Calu3 (cell line): Measurements from ENCODE around the gene EGFR. TPM values are rescaled to one million over a fixed set of nuclear protein-coding genes. Genes with fewer than 3 reads are reported as not detected.

ENCODE experiments used
- BruUV-seq: library from RNA; stranded (reverse); fragments of 400-500 nt; replicated peaks from 2 replicates; lab custom pipeline; 2021; lab: Mats Ljungman, UMichigan
- CTCF ChIA-PET: fragments of 300-600 bp; sonication (Branson Sonifier 250); formaldehyde crosslinking; loops from one replicate; lab custom pipeline; 2022; ENCODE audit warnings: antibody characterized with exemption; lab: Charles Lee
- DNase-seq: peaks from one replicate; pipeline ENCODE4 v3.0.0; 2022
- H3K27ac Mint-ChIP-seq: one replicate; pipeline ENCODE4 v1.8.0; 2022; ENCODE audit warnings: mixed read lengths; ENCODE audit not compliant: unreplicated experiment
- H3K27me3 Mint-ChIP-seq: one replicate; pipeline ENCODE4 v1.8.0; 2022; ENCODE audit warnings: mixed read lengths; ENCODE audit not compliant: unreplicated experiment
- H3K36me3 Mint-ChIP-seq: one replicate; pipeline ENCODE4 v1.8.0; 2022; ENCODE audit warnings: mild to moderate bottlenecking, moderate library complexity, mixed read lengths; ENCODE audit not compliant: insufficient read depth, unreplicated experiment
- H3K4me1 Mint-ChIP-seq: one replicate; pipeline ENCODE4 v1.8.0; 2022; ENCODE audit warnings: mild to moderate bottlenecking, low read depth, mixed read lengths; ENCODE audit not compliant: unreplicated experiment
- H3K4me3 Mint-ChIP-seq: one replicate; pipeline ENCODE4 v1.8.0; 2022; ENCODE audit warnings: mild to moderate bottlenecking, low read depth, moderate library complexity, mixed read lengths; ENCODE audit not compliant: unreplicated experiment
- H3K9me3 Mint-ChIP-seq: one replicate; pipeline ENCODE4 v1.8.0; 2022; ENCODE audit warnings: low read depth, mixed read lengths; ENCODE audit not compliant: unreplicated experiment
- intact Hi-C: fragments of 100-400 bp; cut with micrococcal nuclease; formaldehyde crosslinking; loops from one replicate; pipeline ENCODE4 v1.10.0; 2022; ENCODE audit not compliant: unreplicated experiment
- total RNA-seq: library from RNA; stranded (reverse); gene quantifications from 2 replicates; pipeline ENCODE4 v1.2.3, GENCODE V29; 2022
- TF ChIP-seq, protein P1 (sequence below): fragments of 200-600 bp; IDR thresholded peaks from one replicate; pipeline ENCODE4 v1.8.0; 2022; ENCODE audit warnings: antibody characterized with exemption; ENCODE audit not compliant: unreplicated experiment

Gene EGFR
- total RNA-seq, 1 experiment from 2014 or later = 87.4 TPM

DNA sequence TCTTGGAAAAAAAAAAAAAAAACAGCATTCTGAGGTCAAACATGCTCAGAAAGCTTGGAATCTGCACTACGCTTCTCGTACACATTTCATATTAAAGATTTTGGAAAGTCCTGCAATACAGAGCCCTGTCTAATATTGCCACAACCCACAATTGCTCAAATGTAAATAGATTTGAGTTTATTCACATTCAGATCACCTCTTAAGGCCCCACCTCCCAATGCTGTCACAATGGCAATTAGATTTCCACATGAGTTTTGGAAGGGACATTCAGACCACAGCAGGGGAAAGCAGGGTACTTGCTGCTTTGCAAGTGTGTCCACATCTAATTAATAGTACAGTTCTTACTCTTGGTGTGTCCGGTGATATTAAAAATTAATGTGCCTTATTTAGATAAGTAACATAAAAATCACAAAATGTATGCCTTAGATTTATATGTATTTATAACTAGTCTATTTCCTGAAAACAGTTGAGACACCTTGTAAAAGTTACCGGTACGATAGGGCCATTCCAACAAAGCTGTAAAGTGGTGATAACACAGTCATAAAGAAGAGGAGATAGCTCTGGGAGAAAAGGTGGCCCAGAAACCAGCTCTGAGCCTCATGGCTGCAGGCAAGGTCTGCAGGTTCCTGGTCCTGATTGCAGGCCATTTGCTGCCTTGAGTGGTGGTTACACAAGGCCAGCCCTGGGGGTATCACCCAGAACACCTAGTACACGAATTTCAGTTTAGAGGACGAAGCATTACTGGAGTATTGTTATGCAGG lies 27.9 kb downstream of the EGFR start:
- no peak overlapping the region for H3K4me3 Mint-ChIP-seq
- peaks cover 9% of the 10 kb centered on the region for H3K36me3 Mint-ChIP-seq
- intact Hi-C loops = no loop called here
- H3K27ac Mint-ChIP-seq = no peak overlapping the region
- H3K9me3 Mint-ChIP-seq = no peaks in the 10 kb centered on the region
- CTCF ChIA-PET = no interaction called here
- TF ChIP-seq, protein P1, sequence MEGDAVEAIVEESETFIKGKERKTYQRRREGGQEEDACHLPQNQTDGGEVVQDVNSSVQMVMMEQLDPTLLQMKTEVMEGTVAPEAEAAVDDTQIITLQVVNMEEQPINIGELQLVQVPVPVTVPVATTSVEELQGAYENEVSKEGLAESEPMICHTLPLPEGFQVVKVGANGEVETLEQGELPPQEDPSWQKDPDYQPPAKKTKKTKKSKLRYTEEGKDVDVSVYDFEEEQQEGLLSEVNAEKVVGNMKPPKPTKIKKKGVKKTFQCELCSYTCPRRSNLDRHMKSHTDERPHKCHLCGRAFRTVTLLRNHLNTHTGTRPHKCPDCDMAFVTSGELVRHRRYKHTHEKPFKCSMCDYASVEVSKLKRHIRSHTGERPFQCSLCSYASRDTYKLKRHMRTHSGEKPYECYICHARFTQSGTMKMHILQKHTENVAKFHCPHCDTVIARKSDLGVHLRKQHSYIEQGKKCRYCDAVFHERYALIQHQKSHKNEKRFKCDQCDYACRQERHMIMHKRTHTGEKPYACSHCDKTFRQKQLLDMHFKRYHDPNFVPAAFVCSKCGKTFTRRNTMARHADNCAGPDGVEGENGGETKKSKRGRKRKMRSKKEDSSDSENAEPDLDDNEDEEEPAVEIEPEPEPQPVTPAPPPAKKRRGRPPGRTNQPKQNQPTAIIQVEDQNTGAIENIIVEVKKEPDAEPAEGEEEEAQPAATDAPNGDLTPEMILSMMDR = no peak
- no TSS peak for BruUV-seq
- DNase-seq = no peak
- no peaks in the 10 kb centered on the region for H3K27me3 Mint-ChIP-seq
- H3K4me1 Mint-ChIP-seq = peaks cover 44% of the 10 kb centered on the region

DNA sequence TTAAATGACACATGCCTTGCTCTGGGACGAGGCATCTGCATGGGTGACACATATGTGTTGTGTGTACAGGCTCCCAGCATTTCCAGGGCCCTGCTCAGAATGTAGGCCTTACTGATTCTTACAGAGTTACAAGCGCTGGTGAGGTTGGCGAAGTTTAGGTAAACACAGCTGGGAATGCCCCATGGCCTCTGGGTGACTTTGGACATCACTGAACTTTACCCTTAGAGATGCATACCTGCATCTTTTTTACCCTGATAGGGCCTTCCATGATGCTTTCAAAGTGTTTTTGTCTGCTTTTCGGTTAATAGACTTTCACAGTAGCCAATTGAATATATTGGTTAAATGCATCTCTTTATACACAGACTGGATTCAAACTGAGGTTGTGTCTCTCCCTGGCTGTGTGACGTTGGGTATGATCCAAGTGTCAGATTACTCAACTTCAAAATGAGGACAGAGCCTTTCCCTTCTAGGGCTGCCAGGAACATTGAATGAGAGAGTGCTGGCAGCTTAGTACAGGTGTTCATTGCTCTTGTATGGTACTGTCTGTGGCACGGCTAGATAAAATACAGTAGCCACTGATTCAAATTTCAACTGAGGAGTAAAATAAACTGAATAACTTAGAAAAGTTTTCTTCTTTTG lies 29.5 kb downstream of the EGFR start:
- H3K4me1 Mint-ChIP-seq = peaks cover 49% of the 10 kb centered on the region

DNA sequence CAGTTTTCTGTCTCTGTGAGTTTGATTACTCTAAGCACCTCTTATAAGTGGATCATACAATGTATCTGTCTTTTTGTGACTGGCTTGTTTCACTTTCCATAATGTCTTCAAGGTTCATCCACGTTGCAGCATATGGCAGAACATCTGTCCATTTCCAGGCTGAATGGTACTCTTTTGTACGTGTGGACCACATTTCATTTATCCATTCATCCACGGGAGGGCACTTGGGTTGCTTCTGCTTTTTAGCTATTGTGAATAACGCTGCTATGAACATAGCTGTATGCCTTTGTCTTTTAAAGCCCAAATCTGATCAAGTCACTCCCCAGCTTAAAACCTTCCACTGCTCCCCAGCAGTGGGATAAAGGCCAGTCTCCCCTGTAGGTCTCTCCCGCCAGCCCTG lies 31.5 kb downstream of the EGFR start:
- Mint-ChIP-seq H3K4me3 (no peak overlapping the region), H3K27me3 (no peaks in the 10 kb centered on the region), H3K27ac (no peak overlapping the region), H3K36me3 (peaks cover 5% of the 10 kb centered on the region), H3K4me1 (peaks cover 39% of the 10 kb centered on the region), H3K9me3 (no peaks in the 10 kb centered on the region)
- intact Hi-C loops = no loop called here
- no TSS peak for BruUV-seq
- TF ChIP-seq, protein P1 = no peak
- CTCF ChIA-PET = interaction anchor here (0.5 kb wide), 1 partner anchor 54 kb away, joined by 6 read pairs; no protein-coding TSS in a partner anchor
- DNase-seq = no peak

More for the DNA sequence above, 29.5 kb downstream of the EGFR start:
- Mint-ChIP-seq H3K4me3 (no peak overlapping the region), H3K9me3 (no peaks in the 10 kb centered on the region), H3K36me3 (peaks cover 9% of the 10 kb centered on the region), H3K27ac (no peak overlapping the region), H3K27me3 (no peaks in the 10 kb centered on the region)
- TF ChIP-seq, protein P1 = no peak
- intact Hi-C loops = no loop called here
- DNase-seq = no peak
- CTCF ChIA-PET = no interaction called here
- no TSS peak for BruUV-seq

DNA sequence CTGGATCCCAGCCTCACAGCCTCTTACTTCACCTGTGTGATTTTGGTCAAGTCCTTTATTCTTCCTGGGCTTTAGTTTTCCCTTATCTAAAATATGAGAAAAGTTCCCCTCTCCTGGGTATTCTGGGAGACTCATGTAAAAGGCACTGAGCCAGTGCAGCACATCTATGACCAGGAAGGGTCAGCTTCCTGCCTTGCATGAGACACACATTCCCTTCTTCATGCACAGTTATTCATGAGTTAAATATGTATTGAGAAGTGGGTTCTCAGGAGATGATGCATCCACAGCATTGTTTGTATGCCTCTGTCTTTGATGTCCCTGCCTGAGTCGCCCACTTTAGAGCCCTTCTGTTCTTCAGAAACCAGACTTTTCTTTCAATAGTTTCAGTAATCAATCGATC lies 33.3 kb downstream of the EGFR start:
- Mint-ChIP-seq H3K4me1 (peaks cover 57% of the 10 kb centered on the region), H3K4me3 (no peak overlapping the region), H3K9me3 (no peaks in the 10 kb centered on the region), H3K27me3 (no peaks in the 10 kb centered on the region), H3K27ac (no peak overlapping the region), H3K36me3 (peaks cover 5% of the 10 kb centered on the region)
- no TSS peak for BruUV-seq
- intact Hi-C loops = no loop called here
- no peak for DNase-seq
- TF ChIP-seq, protein P1 = no peak
- CTCF ChIA-PET = no interaction called here
